ENCODE results near the gene CDA. TPM values are rescaled to one million over a fixed set of nuclear protein-coding genes. Genes with fewer than 3 reads are reported as not detected.

Gene CDA
- total and polyA plus RNA-seq, 2 donors (not counting 3 experiments of a cell fraction or from before 2014, with no cell fraction given), result 0.35 to 1.9 TPM

GRCh38 chr1:20632386-20632785, 43.5 kb downstream of the CDA start:
- H3K4me1 ChIP-seq (ENCODE audit: control insufficient read depth, extremely low read depth, insufficient read depth, low read length), result peaks cover 10% of the 10 kb centered on the region
- H3K27me3 ChIP-seq (ENCODE audit: control insufficient read depth in 2 of 2, insufficient read depth in 2 of 2, low read length in 2 of 2), result peaks cover 0 to 2% of the 10 kb centered on the region in 2 experiments
- H3K9ac ChIP-seq (replicated peaks; ENCODE audit: extremely low read depth, insufficient read depth, low read length), result no peak overlapping the region
- no peak overlapping the region for H2AFZ ChIP-seq (ENCODE audit: low read depth, low read length)
- no peaks in the 10 kb centered on the region for H3K9me1 ChIP-seq (replicated peaks; ENCODE audit: control insufficient read depth, extremely low read depth, insufficient read depth, low read length)
- TF ChIP-seq CTCF (IDR thresholded peaks at IDR 0.05; ENCODE audit: extremely low read depth in 1 of 2, insufficient read depth in 1 of 2, low read depth in 1 of 2, low read length in 2 of 2) (no peak), EZH2 (IDR thresholded peaks at IDR 0.05; ENCODE audit: borderline replicate concordance, low read depth, low read length, severe bottlenecking) (no peak), MAX (IDR thresholded peaks at IDR 0.05; ENCODE audit: insufficient read depth, insufficient read length) (no peak), POLR2AphosphoS5 (IDR thresholded peaks at IDR 0.05; ENCODE audit: insufficient read depth, low read depth, low read length) (no peak), POLR2A (IDR thresholded peaks at IDR 0.05; ENCODE audit: low read depth, low read length) (no peak)
- ChIA-PET POLR2A (no interaction called here), CTCF (interaction anchor here (0.6 to 7.7 kb wide), 9 partner anchors 12 to 121 kb away, joined by 3 to 173 read pairs (median 5); partner anchors contain the start of genes CDA and FAM43B)
- FAIRE-seq (no peak), DNase-seq (ENCODE audit: low read depth, low spot score) (no peak)
- no peaks in the 10 kb centered on the region for H3K9me3 ChIP-seq (replicated peaks; ENCODE audit: control insufficient read depth, insufficient read depth, low read length)
- peaks cover 0 to 3% of the 10 kb centered on the region in 2 experiments for H3K36me3 ChIP-seq (ENCODE audit: control insufficient read depth in 2 of 2, extremely low read depth in 1 of 2, insufficient read depth in 2 of 2, low read length in 2 of 2)
- BruUV-seq (replicated peaks), result no TSS peak
- no peaks in the 10 kb centered on the region for H4K20me1 ChIP-seq (replicated peaks; ENCODE audit: control insufficient read depth, extremely low read depth, insufficient read depth, low read length)
- H3K27ac ChIP-seq (ENCODE audit: insufficient read depth, low read depth, low read length), result no peak overlapping the region
- no peaks in the 10 kb centered on the region for H3K79me2 ChIP-seq (ENCODE audit: control insufficient read depth, insufficient read depth, low read length)
- dilution Hi-C loops (cut with MboI; ENCODE audit: extremely low pct_ligation_motif_present, low sequenced_read_pairs), result no loop called here
- no peak overlapping the region for H3K4me3 ChIP-seq (replicated peaks in 1 of 3; ENCODE audit: insufficient read depth in 1 of 3, low read depth in 1 of 3, low read length in 3 of 3)
- no peak overlapping the region for H3K4me2 ChIP-seq (ENCODE audit: insufficient read depth, low read length)
- intact Hi-C loops (cut with micrococcal nuclease), result loop anchor here (5.0 kb wide), 1 partner anchor 125 kb away; the partner anchor contains the start of gene MUL1
